Common myeloid progenitor, CD34-positive (primary cell): ENCODE data around the gene ABHD14A.

Experiments
- CTCF ChIA-PET: fragments of 350-600 bp; sonication (Branson Sonifier 250); formaldehyde crosslinking; loops from one replicate; lab custom pipeline; 2021; ENCODE audit warnings: antibody characterized with exemption; lab: Charles Lee
- POLR2A ChIA-PET: fragments of 350-600 bp; sonication (Branson Sonifier 250); formaldehyde crosslinking; loops from one replicate; lab custom pipeline; 2021; ENCODE audit warnings: antibody characterized with exemption; lab: Charles Lee
- DNase-seq, 3 donors: peaks; one replicate each; pipeline versions ENCODE4 v3.0.0 to v3.0.0-alpha.2; 2013
- H3K27ac ChIP-seq, 2 experiments: 1 replicate in 1 of 2; 2 replicates in 1 of 2; pipeline ENCODE4 v1.7.0; 2013; ENCODE audit warnings: inconsistent platforms in 2 of 2, low read length in 2 of 2, mild to moderate bottlenecking in 2 of 2, low read depth in 1 of 2, moderate library complexity in 1 of 2; ENCODE audit not compliant: severe bottlenecking in 2 of 2, insufficient read depth in 1 of 2, poor library complexity in 1 of 2
- H3K27me3 ChIP-seq, 5 experiments: replicated peaks in 2 of 5; 1 replicate in 3 of 5; 2 replicates in 2 of 5; pipeline versions ENCODE4 v1.6.1 to v1.7.0; 2013; ENCODE audit warnings: low read length in 4 of 5, mild to moderate bottlenecking in 2 of 5, moderate library complexity in 2 of 5, inconsistent platforms in 1 of 5; ENCODE audit not compliant: insufficient read depth in 5 of 5, control insufficient read depth in 4 of 5
- H3K36me3 ChIP-seq, 4 experiments: 1 replicate in 2 of 4; 2 replicates in 2 of 4; pipeline versions ENCODE4 v1.6.1 to v1.7.0; 2013; ENCODE audit warnings: low read length in 3 of 4, control low read depth in 1 of 4, mild to moderate bottlenecking in 1 of 4; ENCODE audit not compliant: control insufficient read depth in 4 of 4, insufficient read depth in 4 of 4
- H3K4me1 ChIP-seq, 4 experiments: 1 replicate in 3 of 4; 2 replicates in 1 of 4; pipeline versions ENCODE4 v1.6.1 to v1.7.1; 2013; ENCODE audit warnings: low read length in 3 of 4, mild to moderate bottlenecking in 3 of 4, control low read depth in 1 of 4, inconsistent platforms in 1 of 4, moderate library complexity in 1 of 4; ENCODE audit not compliant: control insufficient read depth in 4 of 4, insufficient read depth in 4 of 4; ENCODE audit errors: control extremely low read depth in 1 of 4
- H3K4me3 ChIP-seq, 7 experiments: 1 replicate in 4 of 7; 2 replicates in 3 of 7; pipeline versions ENCODE4 v1.5.1 to v1.7.0; 2013; ENCODE audit warnings: mild to moderate bottlenecking in 7 of 7, low read length in 6 of 7, moderate library complexity in 6 of 7, inconsistent platforms in 2 of 7, low read depth in 2 of 7, control low read depth in 1 of 7; ENCODE audit not compliant: insufficient read depth in 4 of 7, control insufficient read depth in 1 of 7; ENCODE audit errors: extremely low read depth in 1 of 7
- H3K9me3 ChIP-seq, 5 experiments: 1 replicate in 4 of 5; 2 replicates in 1 of 5; pipeline versions ENCODE4 v1.6.1 to v1.7.1; 2013; ENCODE audit warnings: low read length in 4 of 5, mild to moderate bottlenecking in 2 of 5, inconsistent platforms in 1 of 5, low read depth in 1 of 5, moderate library complexity in 1 of 5; ENCODE audit not compliant: control insufficient read depth in 4 of 5, insufficient read depth in 2 of 5; ENCODE audit errors: control extremely low read depth in 1 of 5
- WGBS: methylation state at CpG from one replicate; pipeline ENCODE4 v1.1.5; 2013; ENCODE audit not compliant: insufficient coverage; 5-methylcytosine and 5-hydroxymethylcytosine counted together

ABHD14A gene

DNA sequence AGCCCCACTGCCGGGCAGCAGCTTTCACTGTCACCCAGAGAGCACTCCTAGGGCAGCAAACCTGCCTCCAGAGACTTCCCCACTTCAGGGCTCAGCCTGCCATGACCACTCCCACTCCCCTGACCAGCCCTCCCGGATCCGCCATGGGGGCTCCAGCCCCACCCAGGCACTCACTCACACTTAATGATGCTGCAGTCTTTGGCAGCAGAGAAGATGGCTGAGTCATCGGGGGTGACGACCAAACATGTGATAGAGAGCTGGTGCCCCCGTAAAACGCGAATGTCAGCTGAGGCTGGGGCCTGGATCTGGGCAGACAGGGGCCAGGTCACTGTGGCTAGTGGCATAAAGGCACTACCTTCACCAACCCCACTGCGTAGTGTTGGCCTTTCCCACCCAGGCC is 37.9 kb upstream of the ABHD14A start:
- Histone ChIP-seq H3K36me3 (peaks cover 7 to 69% (median 55%) of the 10 kb centered on the region in 4 experiments), H3K4me1 (peaks cover 0 to 15% (median 12%) of the 10 kb centered on the region in 4 experiments), H3K27ac (no peak overlapping the region), H3K4me3 (no peak overlapping the region), H3K9me3 (no peaks in the 10 kb centered on the region), H3K27me3 (no peaks in the 10 kb centered on the region)
- ChIA-PET CTCF (interaction anchor here (1.0 kb wide), 1 partner anchor 9 kb away, joined by 3 read pairs; no protein-coding TSS in a partner anchor), POLR2A (interaction anchor here (0.5 kb wide), 1 partner anchor 20 kb away, joined by 4 read pairs; no protein-coding TSS in a partner anchor)
- 92% methylated on average over 9 of the region's 9 CpGs for WGBS
- no peak for DNase-seq

- DNase-seq = no peak
- POLR2A ChIA-PET = no interaction called here
- Histone ChIP-seq H3K27ac (no peak overlapping the region), H3K4me1 (peaks cover 0 to 22% (median 20%) of the 10 kb centered on the region in 4 experiments), H3K9me3 (no peaks in the 10 kb centered on the region), H3K27me3 (no peaks in the 10 kb centered on the region), H3K36me3 (peaks cover 7 to 64% (median 53%) of the 10 kb centered on the region in 4 experiments), H3K4me3 (no peak overlapping the region)
- CTCF ChIA-PET = interaction anchor here (1.0 kb wide), 1 partner anchor 10 kb away, joined by 3 read pairs; no protein-coding TSS in a partner anchor
- WGBS = 97% methylated on average over 7 of the region's 13 CpGs
Measured at GRCh38 chr3:51937611-51938450, 37.0 kb upstream of the ABHD14A start.

DNA sequence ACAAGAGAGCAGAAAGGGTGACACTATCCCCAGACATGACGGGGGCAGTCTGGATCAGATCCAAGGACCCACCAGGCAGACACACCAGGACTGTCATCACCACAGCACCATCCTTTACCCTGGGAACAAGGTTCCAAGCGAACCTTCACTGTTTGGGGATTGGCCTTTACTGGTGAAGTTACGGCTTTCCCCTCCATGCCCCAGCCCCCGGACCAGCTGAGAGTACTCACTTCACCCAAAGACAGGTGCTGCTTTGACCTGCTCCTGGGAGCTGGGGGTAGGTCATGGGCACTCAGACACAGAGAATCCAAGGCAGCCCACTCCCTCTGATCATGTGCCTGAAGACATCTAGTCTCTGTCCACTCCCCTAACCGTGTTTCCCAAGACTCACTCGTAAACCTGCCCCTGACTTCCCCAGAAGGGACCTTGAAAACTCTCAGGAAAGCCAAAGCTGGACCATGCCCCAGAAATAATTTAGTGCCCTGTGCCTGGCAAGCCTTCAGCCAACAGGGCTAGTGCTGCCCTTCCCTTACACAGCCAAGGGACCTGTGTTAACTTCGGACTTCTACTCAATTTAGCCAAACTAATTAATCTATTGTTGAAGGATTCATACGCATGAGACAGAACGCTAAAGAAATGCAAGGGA is 36.0 kb upstream of the ABHD14A start:
- no peaks in the 10 kb centered on the region for H3K9me3 ChIP-seq
- ChIA-PET POLR2A (interaction anchor here (0.6 kb wide), 1 partner anchor 263 kb away, joined by 4 read pairs; no protein-coding TSS in a partner anchor), CTCF (no interaction called here)
- H3K4me1 ChIP-seq = peaks cover 0 to 27% (median 23%) of the 10 kb centered on the region in 4 experiments
- H3K27ac ChIP-seq = no peak overlapping the region
- WGBS = 100% methylated on average over 8 of the region's 9 CpGs
- no peak overlapping the region for H3K4me3 ChIP-seq
- H3K27me3 ChIP-seq = no peaks in the 10 kb centered on the region
- H3K36me3 ChIP-seq = peaks cover 7 to 54% (median 46%) of the 10 kb centered on the region in 4 experiments
- DNase-seq = no peak

DNA sequence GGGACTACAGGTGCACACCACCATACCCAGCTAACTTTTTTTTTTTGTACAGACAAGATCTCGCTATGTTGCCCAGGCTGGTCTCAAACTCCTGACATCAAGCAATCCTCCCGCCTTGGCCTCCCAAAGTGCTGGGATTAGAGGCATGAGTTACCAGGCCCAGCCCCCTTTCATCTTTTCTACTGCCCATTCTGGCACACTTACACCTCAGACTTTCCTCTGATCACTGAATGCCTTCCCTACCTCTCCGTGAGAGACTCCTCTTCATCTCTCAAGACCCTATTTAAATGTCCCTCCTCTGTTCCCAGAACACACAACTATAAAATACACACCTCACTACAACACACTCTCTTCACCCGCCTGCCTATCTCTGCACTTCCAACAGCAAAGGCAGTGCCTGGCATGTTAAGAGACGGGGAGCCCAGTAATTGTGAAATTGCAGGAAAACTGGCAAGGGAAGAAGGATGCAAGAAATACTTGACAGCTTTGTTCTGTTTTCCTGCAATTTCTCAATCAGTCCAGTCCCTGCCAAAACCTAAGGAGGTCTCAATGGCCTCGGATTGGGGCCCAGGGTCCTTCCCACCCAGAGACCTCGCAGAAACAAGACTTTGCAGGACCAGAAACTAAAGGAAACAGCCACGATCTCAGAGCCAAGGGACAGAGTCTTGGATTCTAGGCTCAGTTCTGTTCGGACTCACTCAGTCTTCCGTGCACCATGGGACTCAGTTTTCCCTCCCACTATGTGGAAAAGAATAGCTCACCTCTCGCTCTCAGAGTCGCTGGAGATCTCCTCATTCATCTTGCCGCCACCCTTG is 34.0 kb upstream of the ABHD14A start:
- WGBS = 40% methylated on average over 10 of the region's 13 CpGs
- Histone ChIP-seq H3K27ac (peak overlapping the region in 1 of 2 experiments; percentile 75), H3K4me1 (peaks cover 0 to 27% (median 23%) of the 10 kb centered on the region in 4 experiments), H3K4me3 (peak overlapping the region; percentile 54 to 89 (median 80)), H3K27me3 (no peaks in the 10 kb centered on the region), H3K9me3 (no peaks in the 10 kb centered on the region), H3K36me3 (peaks cover 3 to 37% (median 32%) of the 10 kb centered on the region in 4 experiments)
- ChIA-PET CTCF (interaction anchor here (0.6 to 3.5 kb wide), 9 partner anchors 11 to 121 kb away, joined by 3 to 18 read pairs (median 4); partner anchors contain the start of genes ABHD14B, ACY1 and PCBP4), POLR2A (interaction anchor here (1.1 kb wide), 1 partner anchor 33 kb away, joined by 3 read pairs; the partner anchor contains the start of gene ABHD14B)
- DNase-seq = no peak

- Histone ChIP-seq H3K4me1 (peaks cover 0 to 27% (median 23%) of the 10 kb centered on the region in 4 experiments), H3K9me3 (no peaks in the 10 kb centered on the region), H3K4me3 (peak overlapping the region; percentile 54 to 89 (median 80)), H3K27ac (peak overlapping the region in 1 of 2 experiments; percentile 75), H3K27me3 (no peaks in the 10 kb centered on the region), H3K36me3 (peaks cover under 1 to 35% (median 27%) of the 10 kb centered on the region in 4 experiments)
- no peak for DNase-seq
- ChIA-PET CTCF (interaction anchor here (0.6 to 3.5 kb wide), 9 partner anchors 11 to 120 kb away, joined by 3 to 18 read pairs (median 4); partner anchors contain the start of genes ABHD14B, ACY1 and PCBP4), POLR2A (interaction anchor here (1.1 kb wide), 1 partner anchor 32 kb away, joined by 3 read pairs; the partner anchor contains the start of gene ABHD14B)
- WGBS = 0% methylated on average over 14 of the region's 20 CpGs
Measured at GRCh38 chr3:51941463-51941797, 33.4 kb upstream of the ABHD14A start.
